ENCODE measurements around the gene AFTPH.

GRCh38 chr2:64482765-64483504 is 41.2 kb upstream of the AFTPH start:
- TF ChIP-seq CTCF (IDR thresholded peaks at IDR 0.05) (no peak), POLR2A (IDR thresholded peaks at IDR 0.05) (no peak)

All from esophagus squamous epithelium (tissue), 4 donors.